Measurements from ENCODE around the gene ATP5F1A.
A peak's percentile ranks its signal among the peaks of the same experiment; 100 is the strongest.

Gene ATP5F1A

DNA sequence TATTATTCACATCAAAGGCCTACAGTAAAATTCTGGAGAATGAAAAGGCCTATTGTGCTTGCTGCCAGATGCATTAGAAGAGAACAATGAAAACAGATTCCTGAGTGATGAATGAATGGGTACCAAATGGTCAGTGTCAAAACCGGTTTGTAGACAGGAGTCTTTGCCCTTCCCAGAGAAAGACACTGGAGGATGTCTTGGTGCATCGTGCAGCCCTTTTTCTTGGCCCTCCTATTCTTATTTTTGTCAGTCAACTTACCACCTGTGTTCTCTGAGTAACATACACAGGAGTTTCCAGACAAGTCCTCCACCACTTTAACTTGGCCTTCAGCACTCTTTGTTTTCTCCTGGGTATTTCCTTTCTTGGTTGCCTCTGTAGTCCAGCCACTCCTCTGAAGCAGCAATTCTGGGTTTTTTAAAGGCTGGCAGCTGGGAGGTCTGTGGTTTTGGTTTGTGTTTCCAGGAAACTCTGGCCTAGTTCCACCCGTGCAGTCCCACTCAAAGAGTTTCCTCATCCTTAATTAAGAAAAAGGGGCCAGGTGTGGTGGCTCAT is 55.4 kb downstream of the ATP5F1A start:
- DNase-seq (ENCODE audit: extremely low read depth, low read depth): peak; percentile 38
- TF ChIP-seq, protein P1, sequence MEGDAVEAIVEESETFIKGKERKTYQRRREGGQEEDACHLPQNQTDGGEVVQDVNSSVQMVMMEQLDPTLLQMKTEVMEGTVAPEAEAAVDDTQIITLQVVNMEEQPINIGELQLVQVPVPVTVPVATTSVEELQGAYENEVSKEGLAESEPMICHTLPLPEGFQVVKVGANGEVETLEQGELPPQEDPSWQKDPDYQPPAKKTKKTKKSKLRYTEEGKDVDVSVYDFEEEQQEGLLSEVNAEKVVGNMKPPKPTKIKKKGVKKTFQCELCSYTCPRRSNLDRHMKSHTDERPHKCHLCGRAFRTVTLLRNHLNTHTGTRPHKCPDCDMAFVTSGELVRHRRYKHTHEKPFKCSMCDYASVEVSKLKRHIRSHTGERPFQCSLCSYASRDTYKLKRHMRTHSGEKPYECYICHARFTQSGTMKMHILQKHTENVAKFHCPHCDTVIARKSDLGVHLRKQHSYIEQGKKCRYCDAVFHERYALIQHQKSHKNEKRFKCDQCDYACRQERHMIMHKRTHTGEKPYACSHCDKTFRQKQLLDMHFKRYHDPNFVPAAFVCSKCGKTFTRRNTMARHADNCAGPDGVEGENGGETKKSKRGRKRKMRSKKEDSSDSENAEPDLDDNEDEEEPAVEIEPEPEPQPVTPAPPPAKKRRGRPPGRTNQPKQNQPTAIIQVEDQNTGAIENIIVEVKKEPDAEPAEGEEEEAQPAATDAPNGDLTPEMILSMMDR (IDR thresholded peaks at IDR 0.05; ENCODE audit: low read depth, low read length): no peak

DNA sequence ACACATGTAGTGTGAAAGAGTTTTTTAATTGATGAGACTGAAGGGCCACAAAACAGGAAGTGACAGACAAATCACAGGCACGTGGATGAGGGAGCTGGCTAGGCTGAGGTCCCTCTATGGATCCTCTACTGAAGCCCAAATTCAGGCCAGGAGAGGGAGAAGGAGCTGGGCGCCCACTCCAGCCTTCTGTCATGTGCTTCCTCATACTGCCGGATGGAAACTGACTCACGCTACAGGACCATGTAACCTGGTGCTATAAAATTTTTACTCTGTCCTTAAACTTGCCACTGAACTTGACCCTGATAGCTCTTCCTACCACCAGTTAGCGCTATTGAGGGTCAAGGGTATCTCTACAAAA is 57.4 kb downstream of the ATP5F1A start:
- TF ChIP-seq, protein P1 (IDR thresholded peaks at IDR 0.05; ENCODE audit: low read depth, low read length): no peak
- no peak for DNase-seq (ENCODE audit: extremely low read depth, low read depth)

DNA sequence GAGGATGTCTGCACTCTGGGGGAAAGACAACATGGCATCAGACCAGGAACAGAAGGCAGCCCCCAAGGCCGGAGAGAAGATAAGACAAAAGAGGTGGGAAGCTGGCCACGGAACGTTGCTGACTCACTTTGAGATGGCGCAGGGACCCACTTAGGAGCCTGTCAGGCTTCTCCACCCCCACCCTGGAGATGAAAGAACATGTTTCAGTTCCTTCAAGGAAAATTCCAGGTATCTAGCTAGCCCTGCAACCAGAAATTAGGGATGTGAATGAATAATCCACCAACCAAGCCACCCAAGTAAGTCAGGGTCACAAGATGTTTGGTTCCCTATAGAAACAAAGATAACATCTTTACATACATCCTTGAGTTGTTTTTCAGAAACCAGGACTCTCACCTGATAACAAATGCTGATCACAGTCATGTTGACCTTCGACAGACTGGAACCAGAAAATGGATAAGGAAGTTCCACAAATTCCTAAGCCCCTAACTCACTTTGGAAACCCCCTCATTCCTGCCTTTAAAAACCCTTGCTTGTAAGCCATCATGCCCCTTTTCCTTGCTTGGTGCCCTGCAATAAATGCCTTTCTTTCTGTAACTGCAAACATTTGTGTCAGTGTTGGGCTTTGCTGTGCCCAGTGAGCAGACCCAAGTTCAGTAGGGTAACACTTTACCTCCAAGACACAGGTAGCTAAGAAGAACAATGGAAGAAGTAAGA is 57.9 kb downstream of the ATP5F1A start:
- DNase-seq (ENCODE audit: extremely low read depth, low read depth): no peak
- TF ChIP-seq, protein P1 (IDR thresholded peaks at IDR 0.05; ENCODE audit: low read depth, low read length): no peak

DNA sequence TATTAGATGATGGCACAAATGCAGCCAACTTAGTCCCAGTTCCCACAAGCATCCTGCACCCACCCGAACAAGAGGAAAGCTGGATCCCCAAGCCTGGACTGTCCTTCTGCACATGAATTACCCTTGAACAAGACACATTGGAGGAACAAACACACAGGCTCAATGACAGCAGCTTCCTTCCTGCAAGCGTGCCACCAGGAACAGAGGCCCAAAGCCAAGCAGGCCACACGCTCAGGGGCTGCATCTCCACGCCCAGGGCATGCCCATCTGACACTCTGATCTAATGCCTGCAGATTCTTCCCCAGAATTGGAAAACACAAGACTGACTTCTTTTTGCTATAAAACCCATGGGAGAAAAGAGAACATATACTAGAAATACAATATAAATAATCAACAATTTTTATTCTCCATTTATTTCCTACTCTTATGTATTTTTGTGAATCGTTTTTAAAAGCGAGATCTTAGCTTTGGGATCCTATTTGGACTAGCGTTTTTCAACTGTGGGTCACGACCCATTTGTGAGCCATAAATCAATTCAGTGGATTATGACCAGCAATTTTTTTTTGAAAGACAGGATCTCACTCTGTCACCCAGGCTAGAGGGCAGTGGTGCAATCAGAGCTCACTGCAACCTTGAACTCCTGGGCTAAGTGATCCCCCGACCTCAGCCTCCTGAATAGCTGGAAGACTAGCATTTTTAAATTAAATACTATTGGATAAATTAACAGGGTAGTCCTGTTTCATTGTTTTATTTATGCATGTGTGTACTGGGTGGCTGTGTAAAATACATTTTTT is 60.4 kb downstream of the ATP5F1A start:
- DNase-seq (ENCODE audit: extremely low read depth, low read depth): no peak
- TF ChIP-seq, protein P1 (IDR thresholded peaks at IDR 0.05; ENCODE audit: low read depth, low read length): no peak

DNA sequence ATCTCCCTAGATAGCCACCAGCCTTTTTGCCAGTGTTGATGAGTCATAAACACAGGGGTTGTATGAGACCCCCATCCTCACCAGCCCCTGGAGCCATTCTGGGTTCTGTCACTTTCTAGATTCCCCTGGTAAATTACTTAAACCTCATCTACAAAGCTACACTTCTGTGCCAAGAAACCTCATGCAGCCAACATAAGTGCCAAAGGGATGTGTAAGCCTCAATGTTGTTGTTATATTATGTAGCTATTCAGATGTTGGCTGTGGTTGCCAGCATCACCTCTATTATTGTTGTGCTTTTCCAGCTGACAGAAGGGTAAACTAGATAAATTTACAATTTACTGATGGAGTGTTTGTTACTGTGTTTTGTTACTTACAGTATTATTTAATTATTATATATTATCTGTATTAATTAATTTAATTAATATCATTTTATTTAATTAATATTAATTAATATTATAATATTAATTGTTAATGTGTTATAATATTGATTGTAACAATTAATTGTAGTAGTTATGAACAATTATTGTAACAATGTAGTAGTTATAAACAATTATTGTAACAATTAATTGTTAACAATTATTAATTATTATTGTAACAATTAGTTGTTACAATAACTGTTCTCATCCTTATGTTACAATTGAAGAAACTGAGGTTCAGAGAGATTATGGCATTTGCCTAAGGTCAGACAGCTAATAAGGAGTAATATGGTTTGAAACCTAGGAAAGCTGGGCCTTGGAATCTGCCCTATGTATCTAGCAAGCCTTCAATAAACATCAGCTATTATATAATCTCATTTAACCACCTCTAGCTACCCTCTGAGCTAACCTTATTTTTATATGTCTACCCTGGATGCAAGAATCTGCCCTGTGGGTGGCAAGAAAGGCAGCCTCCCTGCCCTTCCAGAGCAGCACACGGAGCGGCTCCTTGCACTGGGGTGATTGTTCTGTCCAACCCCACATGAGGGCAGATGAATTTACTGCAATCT is 62.1 kb downstream of the ATP5F1A start:
- DNase-seq (ENCODE audit: extremely low read depth, low read depth): no peak
- TF ChIP-seq, protein P1 (IDR thresholded peaks at IDR 0.05; ENCODE audit: low read depth, low read length): no peak

DNA sequence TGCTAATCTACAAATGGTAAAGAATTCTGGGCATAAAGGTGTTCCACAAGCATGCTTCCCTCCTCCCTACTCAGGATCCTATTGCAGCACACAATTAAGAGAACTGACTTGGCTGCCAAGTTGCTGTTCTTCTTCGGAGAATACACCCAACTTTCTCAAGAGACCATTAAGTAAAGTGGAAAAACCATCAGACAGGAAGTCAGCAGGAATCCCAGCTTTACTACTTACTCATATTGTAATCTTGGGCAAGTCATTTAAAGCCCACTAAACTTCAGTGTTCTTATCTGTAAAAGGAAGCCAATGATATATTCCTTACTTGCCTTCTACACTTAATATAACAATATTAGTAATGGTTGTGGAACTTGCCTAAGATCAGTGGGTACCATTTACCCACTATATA is 63.9 kb downstream of the ATP5F1A start:
- TF ChIP-seq, protein P1 (IDR thresholded peaks at IDR 0.05; ENCODE audit: low read depth, low read length): no peak
- no peak for DNase-seq (ENCODE audit: extremely low read depth, low read depth)

Measured in AG09319 (cell line).